HG03442 (cell line): ENCODE data around the gene PTMA.
"Not testable (repeated sequence)": the region's sequence is repeated elsewhere in the genome, so short reads cannot be mapped to it uniquely, and the experiment has no call there.

ENCODE experiments used
- ATAC-seq: cut with Tn5 transposase; IDR thresholded peaks from one replicate; pipeline ENCODE4 v1.9.1; 2021; ENCODE audit warnings: mild to moderate bottlenecking, moderate library complexity; ENCODE audit not compliant: unreplicated experiment

Gene PTMA

DNA sequence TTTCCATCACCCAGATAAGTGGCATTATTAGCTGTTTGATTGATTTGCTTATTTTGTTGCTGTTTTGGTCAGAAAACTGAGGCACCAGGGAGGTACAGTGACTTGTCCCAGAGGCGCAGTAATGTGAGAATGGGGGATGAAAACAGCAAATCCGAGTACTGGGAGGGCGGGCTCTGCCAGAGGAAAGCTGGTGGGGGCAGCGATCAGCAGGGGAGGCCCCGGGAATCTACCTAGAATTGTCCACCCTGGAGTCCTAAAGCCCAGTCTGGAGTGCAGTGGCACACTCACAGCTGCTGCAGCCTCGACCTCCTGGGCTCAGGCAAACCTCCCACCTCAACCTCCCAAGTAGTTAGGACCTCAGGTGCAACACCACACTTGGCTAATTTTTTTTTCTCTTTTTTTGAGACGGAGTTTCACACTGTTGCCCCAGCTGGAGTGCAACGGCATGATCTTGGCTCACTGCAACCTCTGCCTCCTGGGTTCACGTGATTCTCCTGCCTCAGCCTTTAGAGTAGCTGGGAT lies 17.0 kb upstream of the PTMA start:
- ATAC-seq: no peak

DNA sequence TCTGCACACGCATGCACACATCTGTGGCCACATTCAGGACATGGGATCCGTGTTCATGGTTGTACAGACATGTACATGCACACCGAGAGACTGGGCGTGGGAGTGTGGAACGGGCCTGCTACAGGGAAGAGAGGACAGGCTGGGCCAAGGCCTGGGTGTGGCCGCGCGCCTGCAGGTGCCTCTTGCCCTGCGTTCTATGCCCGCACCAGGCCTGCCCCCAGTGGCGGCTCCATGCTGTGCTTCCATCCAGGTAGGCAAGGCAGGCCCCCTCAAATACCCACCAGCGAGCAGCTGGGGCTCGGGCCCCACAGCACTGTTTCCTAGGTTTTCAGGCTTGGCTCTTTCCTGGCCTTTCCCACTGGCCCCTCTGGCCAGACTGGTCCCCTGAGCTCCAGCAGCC lies 15.5 kb upstream of the PTMA start:
- no peak for ATAC-seq

DNA sequence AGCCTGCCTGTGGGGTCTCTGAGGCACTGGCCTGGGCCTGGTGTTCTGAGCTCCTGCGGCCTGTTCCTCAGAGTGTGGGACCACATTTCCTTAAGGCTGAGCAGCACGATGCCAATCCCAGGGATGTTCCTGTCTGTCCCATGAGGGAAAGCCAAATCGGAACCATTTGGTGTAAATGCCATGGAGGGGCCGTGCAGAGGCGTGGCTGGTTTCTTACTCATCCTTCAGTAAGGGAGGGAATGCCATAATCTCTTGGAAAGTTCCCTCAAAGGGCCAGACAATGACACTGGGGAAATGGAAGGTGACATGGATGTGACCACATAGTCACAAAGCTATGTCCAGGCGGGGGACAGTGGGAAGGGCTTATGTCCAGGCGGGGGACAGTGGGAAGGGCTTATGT lies 14.4 kb upstream of the PTMA start:
- no peak for ATAC-seq

DNA sequence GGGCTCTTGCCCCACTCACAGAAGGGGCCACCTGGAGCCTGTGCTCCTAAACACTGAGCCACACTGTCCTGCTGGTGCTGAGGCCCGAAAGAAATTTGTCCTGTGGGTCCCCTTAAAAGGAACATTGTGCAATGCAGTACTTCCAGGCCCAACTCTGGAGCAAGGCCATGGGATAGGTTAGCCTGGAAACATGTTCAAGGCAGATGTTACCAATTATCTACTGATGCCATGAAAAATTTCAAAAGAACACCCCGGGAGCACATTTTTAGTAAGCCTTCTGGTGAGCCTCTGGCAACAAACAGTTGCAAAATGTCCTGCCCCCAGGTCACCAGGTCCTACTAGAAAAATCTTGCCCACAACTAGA lies 12.3 kb upstream of the PTMA start:
- ATAC-seq: no peak

DNA sequence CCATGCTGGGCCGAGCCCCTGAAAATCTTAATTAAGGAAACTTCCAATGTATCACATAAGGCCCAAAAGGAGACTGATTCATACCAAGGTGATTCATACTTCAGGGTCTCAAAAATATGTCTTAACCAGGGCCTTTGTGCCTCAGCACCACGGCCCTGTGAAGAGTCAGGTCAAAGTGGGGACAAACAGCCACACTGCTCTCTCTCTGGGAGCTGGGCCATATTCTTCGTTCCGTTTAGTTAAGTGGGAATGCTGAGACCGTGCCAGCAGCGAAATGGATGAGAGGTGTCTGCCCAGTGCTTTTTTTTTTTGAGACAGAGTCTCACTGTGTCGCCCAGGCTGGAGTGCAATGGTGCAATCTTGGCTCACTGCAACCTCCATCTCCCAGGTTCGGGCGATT lies 9.3 kb upstream of the PTMA start:
- ATAC-seq: no peak

DNA sequence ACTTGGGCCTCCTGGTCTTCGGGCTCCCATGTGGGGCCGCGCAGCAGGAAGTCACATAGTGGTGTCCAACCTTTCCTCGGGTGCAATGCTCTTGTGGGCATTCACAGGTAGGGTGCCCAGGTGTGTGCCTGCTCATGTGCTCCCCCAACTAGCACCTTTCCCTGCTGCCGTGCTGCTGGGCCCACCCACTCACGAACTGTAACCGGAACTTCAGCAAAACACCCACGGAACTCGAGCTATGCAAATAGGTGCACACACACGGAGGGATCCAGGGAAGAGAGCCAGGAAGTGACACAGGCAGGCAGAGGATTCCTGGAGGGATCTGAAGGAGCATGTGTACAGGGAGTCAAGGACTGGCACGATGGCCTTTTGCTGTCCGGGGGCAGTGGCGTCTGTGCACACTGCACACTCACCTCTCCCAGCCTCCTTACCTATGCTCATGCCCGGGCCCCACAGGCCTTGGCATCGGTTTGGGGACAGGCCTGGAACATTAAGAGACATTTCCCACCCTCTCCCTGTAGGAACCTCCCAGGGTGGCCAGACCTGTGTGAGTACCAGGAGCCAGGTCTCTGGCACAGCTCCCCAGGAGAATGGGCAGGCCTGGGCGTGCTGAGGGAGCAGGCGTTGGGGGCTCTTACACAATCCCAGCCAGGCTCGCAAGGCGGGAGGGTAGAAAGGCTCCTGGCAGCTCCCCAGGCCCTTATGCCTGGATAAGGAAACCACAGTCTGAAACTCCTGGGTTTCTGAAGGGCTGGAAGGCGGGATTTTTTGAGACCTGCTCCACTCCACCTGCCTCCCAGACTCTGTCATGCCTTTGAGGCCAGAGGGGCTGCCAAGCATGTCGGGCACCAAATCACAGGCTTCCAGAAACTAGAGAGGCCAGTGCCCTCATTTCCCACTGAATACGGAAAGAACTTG lies 6.6 kb upstream of the PTMA start:
- no peak for ATAC-seq

DNA sequence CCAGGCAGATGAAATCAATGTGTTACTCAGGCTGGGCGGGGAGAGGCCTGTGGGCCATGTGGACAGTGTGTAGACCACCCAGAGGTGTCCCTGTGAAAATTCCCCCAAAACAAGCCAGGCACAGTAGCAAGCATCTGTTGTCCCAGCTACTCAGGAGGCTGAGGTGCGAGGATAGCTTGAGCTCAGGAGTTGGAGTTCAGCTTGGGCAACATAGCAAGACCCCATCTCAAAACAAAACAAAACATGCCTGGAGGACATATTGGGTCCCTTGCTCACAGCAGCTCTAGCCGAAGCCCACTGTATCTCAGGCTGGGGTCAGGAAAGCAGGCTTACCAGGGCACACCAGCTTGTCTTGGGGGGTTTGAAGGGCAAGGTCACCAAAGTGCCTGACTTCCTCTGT lies 4.3 kb upstream of the PTMA start:
- no peak for ATAC-seq

DNA sequence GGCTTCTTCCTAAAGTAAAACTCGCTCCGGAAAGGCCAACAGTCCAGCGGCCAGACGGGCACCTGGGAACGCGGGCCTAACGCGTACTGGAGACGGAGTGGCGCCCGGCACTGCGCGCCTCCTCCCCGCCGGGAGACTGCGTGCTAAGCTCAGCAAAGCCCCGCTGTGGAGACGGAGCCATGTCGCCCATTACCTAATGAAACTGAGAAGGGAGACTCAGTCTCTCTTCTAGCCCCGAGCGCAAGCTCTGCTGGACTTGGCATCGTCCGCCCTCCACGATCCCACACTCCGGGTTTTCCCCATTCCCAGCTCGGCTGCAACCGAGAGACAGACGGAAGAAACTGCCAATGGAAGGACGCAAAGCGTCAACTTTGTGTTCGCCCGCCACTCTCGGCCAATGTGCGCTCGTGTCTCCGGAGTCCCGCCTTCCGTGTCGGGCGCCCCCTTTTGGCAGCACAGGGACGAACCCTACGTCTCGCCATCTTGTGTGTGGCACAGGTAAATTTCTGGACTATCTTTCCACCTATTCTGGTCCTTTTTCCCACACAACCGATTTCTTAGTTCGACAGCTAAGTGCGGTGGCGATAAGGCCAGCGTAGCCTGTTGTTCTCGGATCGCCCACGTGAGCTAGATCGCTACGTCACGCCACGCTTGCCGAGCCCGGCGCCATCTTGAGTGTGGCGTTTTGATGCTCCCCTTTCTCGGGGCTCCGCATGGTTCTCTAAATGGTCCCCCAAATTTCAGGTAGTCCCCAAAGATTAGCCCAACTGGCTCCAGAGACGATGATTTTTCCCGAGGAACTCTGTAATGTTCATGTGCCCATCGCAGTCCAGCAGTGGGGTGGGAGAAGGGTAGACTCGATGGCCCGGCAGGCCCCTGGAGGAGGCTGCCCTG lies 1.3 kb upstream of the PTMA start:
- peak; percentile 32 for ATAC-seq

DNA sequence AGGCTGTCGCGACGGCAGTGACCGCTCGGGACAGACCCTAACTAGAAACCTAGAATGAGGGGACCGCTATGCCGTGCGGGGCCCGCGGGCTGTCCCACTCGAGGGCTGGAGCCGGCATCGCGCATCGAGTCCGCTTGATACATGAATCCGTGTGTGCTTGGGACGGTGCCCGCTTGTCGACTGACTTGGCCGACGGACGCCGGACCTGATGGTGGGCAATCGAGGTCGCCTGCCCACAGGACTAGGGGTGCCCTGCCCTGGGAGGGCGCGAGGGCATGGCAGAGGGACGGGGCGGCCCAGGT lies 749 bp upstream of the PTMA start:
- peak; percentile 0 for ATAC-seq

DNA sequence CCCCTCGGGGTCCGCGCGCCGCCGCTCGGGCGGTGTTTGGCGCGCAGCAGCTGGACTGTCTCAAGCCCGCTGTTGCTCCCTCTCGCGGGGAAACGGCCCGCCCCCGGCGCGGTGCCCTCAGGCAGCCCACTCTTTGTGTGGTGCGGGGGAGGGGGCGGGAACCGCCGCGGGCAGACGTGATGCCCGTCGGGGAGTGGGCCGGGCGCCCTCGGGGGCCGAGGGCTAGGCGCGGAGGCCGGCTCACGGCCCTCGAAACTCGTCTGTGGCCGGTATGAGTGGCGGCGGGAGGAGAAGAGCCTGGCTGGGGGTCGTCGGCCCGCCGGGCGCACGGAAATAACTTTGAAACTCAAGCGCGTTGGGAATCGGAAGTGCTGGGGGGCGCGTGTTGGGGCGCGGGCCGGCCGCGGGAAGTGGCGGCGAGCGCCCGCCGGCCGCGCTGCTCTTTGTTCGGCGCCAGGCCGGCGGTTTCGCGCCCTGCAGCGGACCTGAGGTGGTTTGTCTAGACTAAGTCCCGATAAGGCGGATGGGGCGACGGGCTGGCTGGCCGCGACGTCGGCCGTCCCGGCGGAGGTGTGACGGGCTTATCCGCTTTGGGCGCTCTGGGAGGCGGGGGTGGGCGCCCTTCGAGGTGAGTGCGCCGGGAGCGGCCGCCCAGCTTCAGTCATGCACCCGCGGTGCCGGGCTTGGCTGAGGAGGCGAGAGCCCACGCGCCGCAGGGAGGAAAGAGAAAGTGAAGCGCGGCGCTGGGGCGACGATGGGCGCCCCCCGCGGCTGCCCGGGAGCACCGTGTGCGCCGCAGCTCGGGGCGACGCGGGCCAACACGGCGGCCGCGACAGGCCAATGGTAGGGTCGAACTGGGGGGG lies 679 bp downstream of the PTMA start:
- ATAC-seq: no peak

DNA sequence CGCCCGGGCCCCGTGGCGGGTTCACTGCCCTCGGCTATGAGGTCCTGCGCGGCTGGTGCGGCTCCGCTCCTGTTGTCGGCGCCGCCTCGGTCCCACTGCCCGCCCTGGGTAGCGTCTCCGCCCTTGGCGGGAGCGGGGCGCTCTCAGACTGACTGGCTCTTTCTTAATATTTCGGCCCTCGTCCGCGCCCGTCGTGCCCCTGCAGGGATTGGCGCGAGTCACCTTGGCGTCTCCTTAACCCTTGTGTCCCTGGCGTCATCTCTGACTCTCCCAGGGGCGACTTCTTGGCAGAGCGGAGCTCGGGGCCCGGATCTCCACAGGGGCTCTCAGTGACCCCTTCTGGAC lies 1.3 kb downstream of the PTMA start:
- ATAC-seq: no peak

DNA sequence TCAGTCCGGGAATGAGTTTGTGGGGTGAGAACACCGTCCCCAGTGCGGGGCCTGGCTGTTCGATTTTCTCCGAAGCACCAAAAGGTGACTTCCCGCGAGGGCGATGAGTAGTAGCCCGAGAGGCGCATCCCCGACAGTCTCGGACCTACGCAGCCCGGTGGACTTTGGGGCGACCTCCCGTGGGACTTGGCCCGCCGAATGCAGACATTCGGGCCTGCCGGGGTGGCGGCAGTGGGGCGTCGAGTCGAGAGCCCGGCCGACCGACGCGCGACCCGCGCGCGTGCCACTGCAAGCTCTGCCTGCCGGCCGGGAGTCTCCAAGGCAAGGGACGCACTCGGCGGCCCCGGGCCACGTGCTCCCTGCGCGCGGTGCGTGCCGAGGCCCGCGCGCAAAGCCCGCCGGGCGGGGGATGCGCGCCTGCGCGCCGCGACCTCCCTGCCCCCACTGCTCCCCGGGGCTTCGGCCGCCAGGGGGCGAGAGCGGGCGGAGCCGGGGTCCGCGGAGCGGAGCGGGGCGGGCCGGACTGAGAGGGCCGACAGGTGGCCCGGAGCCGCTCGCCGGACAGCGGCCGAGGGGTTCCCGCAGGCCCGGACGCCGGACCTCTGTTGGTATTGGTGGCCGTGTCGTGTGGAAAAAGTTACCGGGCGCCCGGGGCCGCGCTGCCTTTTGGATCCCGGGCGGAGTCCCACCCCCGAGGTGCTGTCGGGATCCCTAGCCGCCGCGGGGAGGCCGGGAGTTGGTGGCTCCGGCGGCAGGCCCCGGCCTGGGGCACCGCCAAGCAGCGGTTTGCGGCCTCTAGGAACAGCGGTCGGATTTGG lies 1.9 kb downstream of the PTMA start:
- ATAC-seq: peak; percentile 16

DNA sequence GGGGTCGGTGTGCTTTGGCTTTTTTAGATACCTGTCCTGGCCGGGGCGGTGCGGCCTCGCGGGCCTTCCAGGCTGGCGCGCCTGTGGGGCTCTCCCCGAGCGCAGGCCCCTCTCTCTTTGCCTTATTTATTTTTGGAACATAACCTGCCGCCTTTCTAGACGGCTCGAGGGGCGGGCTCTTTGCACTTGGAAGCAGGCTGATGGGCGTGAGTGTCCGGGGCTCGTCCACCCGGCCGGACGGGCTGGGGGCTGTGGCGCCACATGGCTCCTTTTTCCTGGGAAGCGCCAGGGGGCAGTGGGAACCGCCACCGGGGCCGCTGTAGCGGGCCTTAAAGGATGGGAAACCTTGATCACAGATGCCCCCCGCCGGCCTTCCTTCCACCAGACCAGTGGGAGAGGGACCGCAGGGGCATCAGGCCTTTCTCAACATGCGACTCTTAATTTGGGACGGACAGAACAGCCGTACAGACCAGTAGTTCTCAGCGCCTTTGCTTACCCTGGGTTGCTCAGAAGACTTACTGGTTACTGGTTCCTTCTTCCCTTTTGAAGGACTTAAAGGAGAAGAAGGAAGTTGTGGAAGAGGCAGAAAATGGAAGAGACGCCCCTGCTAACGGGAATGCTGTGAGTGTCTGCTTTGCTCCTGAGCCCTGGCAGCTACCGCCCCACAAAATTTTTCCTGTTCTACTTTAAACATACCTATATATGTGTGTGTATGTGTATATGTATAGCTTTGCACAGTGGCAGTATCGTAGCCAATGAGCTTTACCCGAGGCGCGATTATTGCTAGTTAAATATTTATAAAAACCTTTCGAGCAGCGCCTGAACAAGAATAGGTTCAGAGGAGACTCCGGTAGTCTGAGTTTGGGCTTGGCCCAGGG lies 2.7 kb downstream of the PTMA start:
- ATAC-seq: no peak

DNA sequence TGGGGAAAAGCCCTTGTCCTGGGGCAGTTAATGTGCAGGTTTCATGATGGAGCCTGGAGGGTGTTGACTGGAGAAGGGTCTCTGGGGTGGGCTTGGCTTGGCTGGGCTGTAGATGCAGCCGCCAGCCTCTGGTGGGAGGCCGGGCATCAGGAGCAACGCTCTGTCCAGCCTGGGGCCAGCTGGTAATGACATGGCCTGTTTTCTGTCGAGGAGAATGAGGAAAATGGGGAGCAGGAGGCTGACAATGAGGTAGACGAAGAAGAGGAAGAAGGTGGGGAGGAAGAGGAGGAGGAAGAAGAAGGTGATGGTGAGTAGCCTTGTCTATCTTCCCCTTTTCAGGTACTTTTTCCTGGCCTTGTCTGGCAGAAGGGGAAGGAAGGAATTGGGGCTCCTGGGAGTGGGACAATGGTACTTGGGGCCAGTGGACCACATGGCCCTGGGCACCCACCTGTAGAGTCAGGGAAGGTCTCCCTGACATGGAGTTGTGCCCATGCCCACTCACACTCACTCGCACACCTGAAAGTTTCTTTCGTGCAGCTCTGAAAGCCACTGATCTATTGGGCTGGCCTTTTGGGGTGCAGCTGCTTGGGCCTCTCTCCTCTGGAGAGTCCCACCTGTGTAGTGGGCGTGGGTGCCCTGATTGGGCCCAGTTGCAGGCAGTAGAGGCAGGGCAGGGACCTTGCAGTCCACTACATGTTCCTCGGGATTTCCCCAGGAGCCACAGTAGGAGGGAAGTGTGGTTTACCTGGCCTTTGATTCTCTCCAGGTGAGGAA lies 3.5 kb downstream of the PTMA start:
- no peak for ATAC-seq

DNA sequence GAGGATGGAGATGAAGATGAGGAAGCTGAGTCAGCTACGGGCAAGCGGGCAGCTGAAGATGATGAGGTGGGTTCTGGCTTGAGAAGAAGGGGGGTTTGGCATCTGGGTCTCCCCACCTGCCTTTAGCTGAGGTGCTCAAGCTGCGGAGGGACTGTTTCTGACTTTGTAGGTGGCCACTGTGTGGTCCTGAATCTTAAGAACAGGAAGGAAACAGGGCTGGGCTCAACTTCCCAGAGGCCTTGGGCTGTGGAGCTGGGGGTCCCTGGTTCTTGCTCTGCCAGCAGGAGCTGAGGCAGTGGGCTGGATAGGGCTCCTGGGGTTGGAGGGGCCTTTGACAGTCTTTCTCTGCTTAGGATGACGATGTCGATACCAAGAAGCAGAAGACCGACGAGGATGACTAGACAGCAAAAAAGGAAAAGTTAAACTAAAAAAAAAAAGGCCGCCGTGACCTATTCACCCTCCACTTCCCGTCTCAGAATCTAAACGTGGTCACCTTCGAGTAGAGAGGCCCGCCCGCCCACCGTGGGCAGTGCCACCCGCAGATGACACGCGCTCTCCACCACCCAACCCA lies 4.2 kb downstream of the PTMA start:
- ATAC-seq: not testable (repeated sequence)

DNA sequence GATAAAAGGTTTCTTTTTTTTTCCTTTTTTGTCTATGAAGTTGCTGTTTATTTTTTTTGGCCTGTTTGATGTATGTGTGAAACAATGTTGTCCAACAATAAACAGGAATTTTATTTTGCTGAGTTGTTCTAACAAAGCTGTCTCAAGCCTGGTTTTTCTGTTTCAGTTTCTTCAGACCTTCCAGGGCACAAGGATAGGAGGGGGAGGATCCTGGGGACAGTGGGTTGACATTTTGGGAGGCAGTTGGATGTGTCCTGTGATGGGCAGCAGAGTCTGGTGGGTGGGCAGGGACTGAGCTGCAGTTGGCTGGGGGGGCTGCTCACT lies 5.0 kb downstream of the PTMA start:
- ATAC-seq: not testable (repeated sequence)

DNA sequence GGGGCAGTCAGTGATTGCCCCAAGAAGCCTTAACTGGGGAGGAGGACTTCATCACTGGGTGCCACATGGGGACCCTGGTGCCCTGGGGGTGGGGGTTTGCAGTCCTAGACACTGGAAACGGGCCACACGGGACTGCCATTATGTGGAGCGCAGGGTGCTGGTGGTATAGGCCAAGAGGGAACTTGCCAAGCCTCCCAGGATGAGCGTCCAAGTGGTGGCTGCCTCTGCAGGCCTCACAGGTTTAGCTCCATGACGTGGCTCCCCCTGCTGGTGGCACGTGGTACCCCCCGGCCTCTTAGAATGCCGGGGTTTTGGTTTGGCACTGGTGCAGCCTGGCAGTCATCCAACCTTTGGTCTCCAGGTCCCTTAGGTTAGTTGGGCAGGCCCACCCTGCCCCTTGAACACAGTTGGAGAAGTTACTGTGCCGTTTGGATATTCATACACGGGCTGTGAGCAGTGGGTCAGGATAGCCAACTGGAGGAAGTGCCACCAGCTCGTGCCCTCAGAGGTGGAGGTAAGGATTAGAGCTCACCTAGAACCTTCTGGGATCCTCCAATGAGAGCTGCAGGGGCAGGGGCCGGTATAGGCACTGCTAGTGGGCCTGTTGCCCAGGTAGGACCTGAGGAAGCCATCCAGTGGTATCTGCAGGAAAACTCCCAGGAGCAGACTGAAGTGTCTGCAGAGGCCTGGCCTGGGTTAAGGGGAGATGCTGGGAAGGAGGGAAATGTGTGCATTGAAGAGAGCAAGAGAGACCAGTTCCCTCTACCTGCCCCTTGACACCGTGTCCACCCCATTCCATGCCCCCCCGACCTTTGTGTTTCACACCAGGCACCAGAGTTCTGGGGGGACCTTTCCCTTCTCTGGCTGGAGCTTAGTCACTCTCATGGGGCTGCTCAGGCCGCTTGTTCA lies 5.7 kb downstream of the PTMA start:
- ATAC-seq: no peak
